HFF-Myc (cell line): ENCODE results near the gene RRP36.

Source experiments
- DNase-seq: peaks from one replicate; pipeline ENCODE4 v3.0.0-alpha.2; 2011; ENCODE audit warnings: low read depth; ENCODE audit errors: extremely low read depth
- H3K4me3 ChIP-seq: replicated peaks from 2 replicates; pipeline ENCODE4 v1.5.1; 2011; ENCODE audit warnings: low read depth, mild to moderate bottlenecking, control low read depth, low read length
- TF ChIP-seq, protein P1 (sequence below): IDR thresholded peaks from 2 replicates; pipeline ENCODE4 v1.5.1; 2012; ENCODE audit warnings: mild to moderate bottlenecking, low read depth, low read length, control low read depth; ENCODE audit errors: missing control alignments

RRP36 gene, protein sequence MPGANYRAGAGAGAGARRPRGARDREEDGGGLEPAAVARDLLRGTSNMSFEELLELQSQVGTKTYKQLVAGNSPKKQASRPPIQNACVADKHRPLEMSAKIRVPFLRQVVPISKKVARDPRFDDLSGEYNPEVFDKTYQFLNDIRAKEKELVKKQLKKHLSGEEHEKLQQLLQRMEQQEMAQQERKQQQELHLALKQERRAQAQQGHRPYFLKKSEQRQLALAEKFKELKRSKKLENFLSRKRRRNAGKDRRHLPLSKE

DNA sequence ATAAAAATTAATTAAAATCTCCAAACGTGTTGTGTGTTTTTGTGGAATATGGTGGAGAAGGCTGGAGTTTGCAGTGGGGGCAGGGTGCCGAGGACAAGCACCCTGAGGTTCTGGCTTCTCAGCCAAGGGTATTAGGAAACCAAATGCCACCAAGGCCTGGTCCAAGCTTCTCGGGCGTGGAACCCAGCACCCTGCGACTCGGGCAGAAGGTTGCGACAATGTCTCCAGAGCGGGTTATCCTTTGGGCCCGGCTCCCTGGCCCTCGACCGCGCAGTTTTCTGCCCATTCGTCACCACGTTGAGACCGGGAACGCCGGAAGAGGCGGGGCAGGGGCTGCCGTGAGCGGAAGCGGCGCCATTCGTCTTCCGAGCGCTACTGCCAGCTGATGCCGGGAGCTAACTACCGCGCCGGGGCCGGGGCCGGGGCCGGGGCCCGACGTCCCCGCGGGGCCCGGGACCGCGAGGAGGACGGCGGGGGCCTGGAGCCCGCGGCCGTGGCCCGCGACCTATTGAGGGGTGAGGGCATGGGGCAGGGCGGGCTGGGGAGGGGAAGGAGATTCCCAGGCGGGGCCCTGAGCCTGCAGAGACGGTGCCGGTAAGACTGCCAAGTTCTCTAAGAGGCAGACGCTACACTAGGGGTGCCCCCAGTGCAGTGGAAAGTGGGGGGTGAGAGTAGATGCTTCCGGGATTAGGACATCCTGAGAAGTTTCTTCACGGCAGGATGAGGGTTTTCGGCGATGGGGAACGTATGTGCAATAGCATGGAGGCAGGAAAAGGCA is at the start of gene RRP36:
RRP36 (plus strand) TSS at position 354 of the 778 bp plus-strand sequence; CDS start at position 386, 32 bp downstream.
- H3K4me3 ChIP-seq, result peak within 1 kb of the TSS; percentile 72
- DNase-seq, result peak; percentile 29
- TF ChIP-seq, protein P1, sequence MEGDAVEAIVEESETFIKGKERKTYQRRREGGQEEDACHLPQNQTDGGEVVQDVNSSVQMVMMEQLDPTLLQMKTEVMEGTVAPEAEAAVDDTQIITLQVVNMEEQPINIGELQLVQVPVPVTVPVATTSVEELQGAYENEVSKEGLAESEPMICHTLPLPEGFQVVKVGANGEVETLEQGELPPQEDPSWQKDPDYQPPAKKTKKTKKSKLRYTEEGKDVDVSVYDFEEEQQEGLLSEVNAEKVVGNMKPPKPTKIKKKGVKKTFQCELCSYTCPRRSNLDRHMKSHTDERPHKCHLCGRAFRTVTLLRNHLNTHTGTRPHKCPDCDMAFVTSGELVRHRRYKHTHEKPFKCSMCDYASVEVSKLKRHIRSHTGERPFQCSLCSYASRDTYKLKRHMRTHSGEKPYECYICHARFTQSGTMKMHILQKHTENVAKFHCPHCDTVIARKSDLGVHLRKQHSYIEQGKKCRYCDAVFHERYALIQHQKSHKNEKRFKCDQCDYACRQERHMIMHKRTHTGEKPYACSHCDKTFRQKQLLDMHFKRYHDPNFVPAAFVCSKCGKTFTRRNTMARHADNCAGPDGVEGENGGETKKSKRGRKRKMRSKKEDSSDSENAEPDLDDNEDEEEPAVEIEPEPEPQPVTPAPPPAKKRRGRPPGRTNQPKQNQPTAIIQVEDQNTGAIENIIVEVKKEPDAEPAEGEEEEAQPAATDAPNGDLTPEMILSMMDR, result no peak

DNA sequence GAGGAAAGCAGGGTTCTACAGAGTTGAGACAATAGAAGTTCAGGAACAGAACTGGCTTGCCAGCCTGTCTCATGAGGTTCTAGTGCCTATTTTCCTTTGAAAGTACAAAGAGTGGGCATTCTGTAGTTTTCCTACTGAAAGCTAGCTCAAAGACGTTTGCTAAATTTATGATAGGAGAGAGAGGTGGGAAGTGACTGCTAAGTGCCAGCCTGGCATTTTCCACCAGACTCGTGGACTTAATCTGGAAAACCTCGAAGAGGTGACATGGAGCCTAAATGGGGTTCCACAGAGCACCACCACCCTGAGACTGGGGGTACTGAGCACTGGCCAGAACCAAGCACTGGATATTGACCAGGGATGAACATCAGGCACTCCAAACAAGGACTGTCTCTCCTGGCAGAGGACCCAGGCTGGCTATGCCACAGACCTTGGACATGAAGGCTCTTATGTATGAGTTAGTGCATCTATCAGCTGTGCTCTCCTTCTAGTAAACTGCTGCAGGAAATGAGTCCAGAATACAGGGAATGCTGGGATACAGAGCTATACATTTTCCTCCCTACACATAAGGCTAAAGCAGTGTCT is 49.6 kb upstream of the RRP36 start:
- TF ChIP-seq, protein P1, result no peak
- DNase-seq, result no peak
- no peak overlapping the region for H3K4me3 ChIP-seq

DNA sequence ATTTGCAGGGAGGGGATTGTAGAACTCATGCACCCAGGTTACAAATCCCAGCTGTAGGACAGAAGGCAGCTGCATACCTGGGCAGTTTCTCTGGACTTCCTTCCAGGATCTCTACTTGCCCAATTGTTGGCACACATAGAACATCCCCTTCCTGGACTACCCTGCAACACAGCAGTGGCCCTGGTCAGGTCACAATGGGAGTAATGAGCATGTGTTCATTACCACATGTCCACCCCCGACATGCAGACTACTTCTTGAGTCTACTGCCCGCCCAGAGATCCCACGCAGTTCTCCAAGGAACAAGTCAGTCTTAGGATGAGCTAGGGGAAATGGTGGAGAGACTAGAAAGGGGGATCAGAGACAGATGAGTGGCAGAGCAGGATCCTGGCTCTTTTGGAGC is 47.5 kb upstream of the RRP36 start:
- DNase-seq, result no peak
- TF ChIP-seq, protein P1, result no peak

DNA sequence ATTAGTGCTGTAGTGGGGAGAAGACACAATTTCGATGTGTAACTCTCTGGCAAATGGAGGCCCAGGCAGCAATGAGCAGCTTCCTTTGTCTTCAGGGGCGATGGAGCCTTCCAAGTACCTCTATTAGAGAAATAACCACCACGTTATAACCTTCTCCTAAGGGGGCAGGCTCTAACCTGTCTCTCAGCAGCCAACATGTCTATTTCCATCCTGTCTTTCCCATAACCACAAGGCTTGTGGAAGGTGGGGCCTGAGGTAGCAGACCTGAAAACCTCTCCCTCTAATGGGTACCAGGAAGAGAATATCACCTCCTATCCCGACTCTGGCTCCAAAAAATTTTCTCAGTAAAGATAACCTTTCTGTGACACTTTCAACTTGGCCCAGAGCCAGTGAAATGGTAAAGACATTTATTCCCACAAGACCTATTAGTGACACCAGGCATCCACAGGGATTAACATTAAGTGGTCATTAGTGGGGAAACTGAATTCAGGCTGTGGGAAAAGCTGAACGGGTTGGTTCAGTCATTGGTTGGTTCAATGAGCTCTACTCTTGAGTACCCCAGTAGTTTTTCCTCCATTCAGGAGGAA is 46.4 kb upstream of the RRP36 start:
- no peak overlapping the region for H3K4me3 ChIP-seq
- TF ChIP-seq, protein P1, result no peak
- no peak for DNase-seq

More for the DNA sequence above, 47.5 kb upstream of the RRP36 start:
- no peak overlapping the region for H3K4me3 ChIP-seq

DNA sequence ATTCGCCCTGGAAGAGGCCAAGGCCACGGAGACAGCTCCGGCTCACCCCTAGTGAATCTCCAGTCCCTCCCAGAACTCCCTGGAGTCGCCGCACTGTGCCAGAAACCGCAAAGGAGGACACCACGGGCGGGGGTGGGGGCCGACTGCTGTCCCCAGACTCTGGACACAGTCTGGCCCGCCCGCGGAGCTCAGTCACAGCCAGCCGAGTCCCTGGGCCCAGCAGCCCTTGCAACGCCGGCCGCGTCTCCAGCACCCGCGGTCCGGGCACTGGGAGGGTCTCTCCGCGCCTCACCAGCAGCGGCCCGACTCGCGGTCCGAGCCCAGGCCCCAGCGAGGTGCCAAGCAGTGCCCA is 43.0 kb upstream of the RRP36 start:
- H3K4me3 ChIP-seq, result peak overlapping the region; percentile 76
- TF ChIP-seq, protein P1, result no peak
- no peak for DNase-seq

DNA sequence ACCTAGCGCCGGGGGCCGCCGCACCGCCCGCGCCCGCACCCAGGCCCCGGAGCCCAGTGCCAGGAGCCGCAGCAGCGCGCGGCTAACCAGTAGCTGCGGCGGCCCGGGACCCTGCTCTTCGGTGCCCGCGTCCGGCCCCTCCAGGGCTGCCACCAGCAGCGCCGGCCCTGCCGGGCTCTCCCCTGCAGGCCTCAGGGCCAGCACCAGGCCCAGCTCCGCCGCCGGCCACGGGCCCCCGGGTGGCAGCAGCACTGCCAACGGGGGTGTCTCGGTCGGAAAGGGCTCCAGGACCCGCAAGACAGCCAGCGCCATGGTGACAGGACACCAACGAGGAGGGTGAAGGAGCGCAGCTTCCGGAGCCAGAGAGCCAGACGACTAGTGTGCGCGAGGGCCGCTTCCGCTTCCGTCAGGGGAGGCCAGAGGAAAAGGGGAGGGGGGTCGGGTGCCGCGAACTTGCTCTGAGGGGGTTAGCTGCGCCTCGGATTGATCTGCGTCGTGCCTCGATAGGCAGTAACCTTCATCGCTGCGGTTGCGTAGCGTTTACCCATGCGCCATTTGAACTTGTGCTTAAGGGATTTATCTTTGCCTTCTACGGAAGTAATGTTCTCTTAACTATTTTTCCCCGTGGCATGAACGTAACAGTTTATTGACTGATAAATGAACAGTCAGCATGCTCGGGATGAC is 42.4 kb upstream of the RRP36 start, which contains the start of gene PEX6:
PEX6 (minus strand) TSS at position 343 of the 684 bp plus-strand sequence; CDS start at position 312, 31 bp downstream.
- DNase-seq, result peak; percentile 47
- TF ChIP-seq, protein P1, result no peak
- H3K4me3 ChIP-seq, result peak within 1 kb of the TSS; percentile 76
